Mucosa of descending colon (tissue), 3 donors: ENCODE data around the gene UTS2R. TPM values are rescaled to one million over a fixed set of nuclear protein-coding genes. Genes with fewer than 3 reads are reported as not detected.

Experiments used
- total RNA-seq, 3 donors: library from RNA; stranded (reverse); fragmentation: NEBNext Ultra II Directional in 2 of 3; extraction: Animal tissue kit (Norgen Biotek cat#: 25700) in 2 of 3; gene quantifications; one replicate each; pipeline versions ENCODE4 v1.2.1 to v1.2.4, GENCODE V29; 2021 to 2023
- donor health status: DM: no; HTN: no; CAD: no; lungs with moderate emphysema.
- donor health status: DM: no; HTN: no; CAD: no.
- donor health status: DM: no; HTN: yes; CAD: no.

Gene UTS2R
- total RNA-seq, 3 donors from 2014 or later, result not detected

Other genes with a start within 250 kb of the UTS2R start
- 10 to 100 TPM; 41.3 to 46.3 (median 45.4) TPM for gene CCDC57, start 158.9 kb upstream of the UTS2R start, total RNA-seq
- gene SLC16A3, start 142.7 kb upstream of the UTS2R start, total RNA-seq, result 100 to 1,000 TPM in 2 of 3 donors, 10 to 100 TPM in 1; 41.0 to 150 (median 104) TPM
- 100 to 1,000 TPM; 177 to 221 (median 189) TPM for gene CSNK1D, start 98.1 kb upstream of the UTS2R start, total RNA-seq
- gene CD7, start 54.2 kb upstream of the UTS2R start, total RNA-seq, result 10 to 100 TPM in 2 of 3 donors, 1 to 10 TPM in 1; 10.0 to 12.8 (median 12.3) TPM
- 100 to 1,000 TPM; 127 to 268 (median 213) TPM for gene SECTM1, start 38.0 kb upstream of the UTS2R start, total RNA-seq
- not detected for gene TEX19, start 12.5 kb upstream of the UTS2R start, total RNA-seq
- gene HEXD, start 46.6 kb downstream of the UTS2R start, total RNA-seq, result 10 to 100 TPM; 25.3 to 54.6 (median 42.1) TPM
- gene OGFOD3, start 46.8 kb downstream of the UTS2R start, total RNA-seq, result 10 to 100 TPM; 26.2 to 28.8 (median 26.2) TPM
- gene CYBC1, start 79.0 kb downstream of the UTS2R start, total RNA-seq, result 10 to 100 TPM; 79.2 to 90.5 (median 81.0) TPM
- 10 to 100 TPM; 49.7 to 56.0 (median 55.9) TPM for gene NARF, start 87.0 kb downstream of the UTS2R start, total RNA-seq
- gene FOXK2, start 148.0 kb downstream of the UTS2R start, total RNA-seq, result 10 to 100 TPM; 39.7 to 62.3 (median 43.5) TPM